ENCODE data around the gene STRN3.

STRN3 gene

DNA sequence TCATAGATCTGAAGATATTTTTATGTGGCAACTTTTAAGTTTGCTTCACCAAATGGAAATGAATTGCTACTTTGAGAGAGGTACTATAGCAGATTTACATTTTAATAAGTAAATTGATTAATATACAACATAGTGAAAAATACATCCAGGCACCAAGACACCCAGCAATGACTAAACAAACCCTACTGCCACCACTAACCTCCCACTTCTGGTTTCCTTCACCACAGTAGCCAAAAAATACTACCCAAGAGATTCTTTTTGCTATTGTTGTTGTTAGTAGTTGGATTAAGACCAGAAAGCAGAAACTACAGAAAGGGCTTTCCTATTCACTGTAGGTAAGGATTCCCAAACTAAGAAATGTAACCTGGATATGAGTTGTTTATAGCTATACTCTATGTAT is 97.7 kb downstream of the STRN3 start:
- Histone ChIP-seq H3K36me3 (replicated peaks) (peaks cover 4% of the 10 kb centered on the region), H3K27ac (no peak overlapping the region), H3K4me3 (ENCODE audit: low read depth, low read length) (no peak overlapping the region), H3K27me3 (replicated peaks) (no peaks in the 10 kb centered on the region)
- DNase-seq, result no peak
- in situ Hi-C loops (cut with HindIII; ENCODE audit: low pct_ligation_motif_present, low sequenced_read_pairs), result no loop called here
- TF ChIP-seq CTCF (IDR thresholded peaks at IDR 0.05; ENCODE audit: low read depth, low read length, missing control alignments), result no peak

GRCh38 chr14:30925254-30925653 is 100.9 kb downstream of the STRN3 start:
- TF ChIP-seq CTCF (IDR thresholded peaks at IDR 0.05; ENCODE audit: low read depth, low read length, missing control alignments), result no peak
- no peaks in the 10 kb centered on the region for H3K27me3 ChIP-seq (replicated peaks)
- H3K4me3 ChIP-seq (ENCODE audit: low read depth, low read length), result no peak overlapping the region
- no peak for DNase-seq
- no peak overlapping the region for H3K27ac ChIP-seq
- in situ Hi-C loops (cut with HindIII; ENCODE audit: low pct_ligation_motif_present, low sequenced_read_pairs), result no loop called here
- peaks cover 4% of the 10 kb centered on the region for H3K36me3 ChIP-seq (replicated peaks)

- in situ Hi-C loops (cut with HindIII; ENCODE audit: low pct_ligation_motif_present, low sequenced_read_pairs), result no loop called here
- no peaks in the 10 kb centered on the region for H3K27me3 ChIP-seq (replicated peaks)
- DNase-seq, result no peak
- H3K27ac ChIP-seq, result no peak overlapping the region
- no peak overlapping the region for H3K4me3 ChIP-seq (ENCODE audit: low read depth, low read length)
- H3K36me3 ChIP-seq (replicated peaks), result peaks cover 4% of the 10 kb centered on the region
- TF ChIP-seq CTCF (IDR thresholded peaks at IDR 0.05; ENCODE audit: low read depth, low read length, missing control alignments), result no peak
Measured at GRCh38 chr14:30921788-30922187, 104.4 kb downstream of the STRN3 start.

DNA sequence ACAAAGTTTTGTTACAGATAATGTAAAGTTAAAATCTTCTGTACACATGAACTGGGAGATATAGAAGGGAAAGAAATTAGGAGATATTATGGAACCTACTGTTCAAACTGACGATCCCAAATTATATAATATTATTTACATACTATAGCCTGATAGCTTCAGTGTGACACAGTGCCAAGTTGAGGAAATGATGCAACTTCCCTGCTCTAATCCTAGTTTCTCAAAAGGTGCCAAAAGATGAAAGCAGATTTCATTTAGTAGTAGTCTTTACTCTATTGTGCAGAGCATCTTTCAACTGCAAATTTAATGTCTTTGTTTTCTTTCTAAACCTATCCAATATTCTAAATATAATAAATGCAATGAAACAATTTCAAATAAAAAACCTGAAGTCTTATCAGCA is 104.9 kb downstream of the STRN3 start:
- Histone ChIP-seq H3K27ac (no peak overlapping the region), H3K36me3 (replicated peaks) (peaks cover 4% of the 10 kb centered on the region), H3K27me3 (replicated peaks) (no peaks in the 10 kb centered on the region), H3K4me3 (ENCODE audit: low read depth, low read length) (no peak overlapping the region)
- no peak for DNase-seq
- TF ChIP-seq CTCF (IDR thresholded peaks at IDR 0.05; ENCODE audit: low read depth, low read length, missing control alignments), result no peak
- in situ Hi-C loops (cut with HindIII; ENCODE audit: low pct_ligation_motif_present, low sequenced_read_pairs), result no loop called here

GRCh38 chr14:30915596-30915995 is 110.6 kb downstream of the STRN3 start:
- in situ Hi-C loops (cut with HindIII; ENCODE audit: low pct_ligation_motif_present, low sequenced_read_pairs), result no loop called here
- H3K4me3 ChIP-seq (ENCODE audit: low read depth, low read length), result no peak overlapping the region
- no peak for TF ChIP-seq CTCF (IDR thresholded peaks at IDR 0.05; ENCODE audit: low read depth, low read length, missing control alignments)
- no peak overlapping the region for H3K27ac ChIP-seq
- H3K36me3 ChIP-seq (replicated peaks), result peaks cover 6% of the 10 kb centered on the region
- no peaks in the 10 kb centered on the region for H3K27me3 ChIP-seq (replicated peaks)
- no peak for DNase-seq

- Histone ChIP-seq H3K27ac (no peak overlapping the region), H3K27me3 (replicated peaks) (no peaks in the 10 kb centered on the region), H3K4me3 (ENCODE audit: low read depth, low read length) (no peak overlapping the region), H3K36me3 (replicated peaks) (peaks cover 6% of the 10 kb centered on the region)
- no peak for DNase-seq
- in situ Hi-C loops (cut with HindIII; ENCODE audit: low pct_ligation_motif_present, low sequenced_read_pairs), result no loop called here
- no peak for TF ChIP-seq CTCF (IDR thresholded peaks at IDR 0.05; ENCODE audit: low read depth, low read length, missing control alignments)
Measured at GRCh38 chr14:30914812-30915211, 111.4 kb downstream of the STRN3 start.
